HG03571 (cell line): ENCODE measurements around the gene ABRACL.
A peak's percentile ranks its signal among the peaks of the same experiment; 100 is the strongest.
"Not testable (repeated sequence)": the region's sequence is repeated elsewhere in the genome, so short reads cannot be mapped to it uniquely, and the experiment has no call there.

ENCODE experiments used
- ATAC-seq: cut with Tn5 transposase; IDR thresholded peaks from one replicate; pipeline ENCODE4 v1.9.1; 2021; ENCODE audit not compliant: unreplicated experiment

The ABRACL gene, protein sequence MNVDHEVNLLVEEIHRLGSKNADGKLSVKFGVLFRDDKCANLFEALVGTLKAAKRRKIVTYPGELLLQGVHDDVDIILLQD

DNA sequence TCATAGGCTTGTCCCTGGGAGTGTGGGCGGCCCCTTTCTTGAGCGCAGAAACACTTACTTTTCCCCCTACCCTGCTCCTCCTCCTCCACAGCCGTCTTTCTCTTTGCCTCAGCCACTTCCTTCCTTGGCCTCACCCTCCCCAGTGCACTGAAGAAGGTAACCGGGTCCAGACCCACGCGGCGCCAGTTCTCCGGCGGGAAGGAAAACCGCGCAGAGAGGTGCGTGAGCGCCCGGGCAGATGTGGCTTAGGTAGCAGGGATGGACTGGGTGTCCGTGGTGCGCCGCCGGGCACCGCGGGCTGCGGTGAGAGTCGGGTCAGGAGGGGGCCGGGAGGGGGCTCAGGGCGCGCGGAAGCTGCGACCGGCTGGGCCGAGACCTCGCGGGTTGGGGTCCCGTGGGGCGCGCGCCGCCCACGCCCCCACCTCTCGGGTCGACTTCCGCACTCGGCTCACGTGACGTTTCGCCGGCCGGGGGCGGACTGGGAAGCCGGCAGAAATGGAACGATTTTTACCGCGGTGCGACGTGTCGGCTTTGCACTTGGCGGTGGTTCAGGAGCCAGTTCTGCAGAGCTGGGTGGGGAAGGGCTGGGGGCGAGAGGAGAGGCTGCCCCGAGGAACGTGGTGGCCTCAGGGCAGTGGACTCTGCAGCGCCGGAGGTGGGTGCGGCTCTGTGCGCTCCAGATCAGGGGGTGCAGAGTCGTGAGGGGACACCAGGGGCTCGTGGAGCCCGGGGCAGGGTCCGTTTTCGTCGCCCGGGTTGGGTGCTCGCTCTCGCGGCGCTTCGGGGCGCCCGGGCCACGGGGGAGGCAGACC lies at the start of gene ABRACL:
TSS of gene ABRACL (plus strand) at position 88 of the 812 bp plus-strand sequence. CDS start 5,416 bp downstream, outside the sequence.
- ATAC-seq = peak; percentile 57

DNA sequence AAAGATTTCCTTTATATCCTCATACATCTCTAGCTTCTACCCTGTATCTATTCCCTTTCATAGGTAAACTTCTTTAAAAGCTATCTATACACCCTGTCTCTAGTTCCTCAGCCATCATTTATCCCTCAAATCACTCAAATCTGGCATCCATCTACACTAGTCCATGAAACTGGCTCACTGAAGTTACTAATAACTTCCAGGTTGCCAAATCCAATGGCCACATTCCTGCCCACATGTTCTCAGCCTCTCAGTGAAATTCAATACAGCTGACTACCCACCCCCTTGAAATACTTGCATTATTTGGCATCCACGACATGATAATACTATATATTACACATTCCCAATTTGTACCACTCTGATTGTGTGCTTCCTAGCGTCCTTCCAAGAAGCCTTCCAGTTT lies 49.2 kb upstream of the ABRACL start:
- no peak for ATAC-seq

DNA sequence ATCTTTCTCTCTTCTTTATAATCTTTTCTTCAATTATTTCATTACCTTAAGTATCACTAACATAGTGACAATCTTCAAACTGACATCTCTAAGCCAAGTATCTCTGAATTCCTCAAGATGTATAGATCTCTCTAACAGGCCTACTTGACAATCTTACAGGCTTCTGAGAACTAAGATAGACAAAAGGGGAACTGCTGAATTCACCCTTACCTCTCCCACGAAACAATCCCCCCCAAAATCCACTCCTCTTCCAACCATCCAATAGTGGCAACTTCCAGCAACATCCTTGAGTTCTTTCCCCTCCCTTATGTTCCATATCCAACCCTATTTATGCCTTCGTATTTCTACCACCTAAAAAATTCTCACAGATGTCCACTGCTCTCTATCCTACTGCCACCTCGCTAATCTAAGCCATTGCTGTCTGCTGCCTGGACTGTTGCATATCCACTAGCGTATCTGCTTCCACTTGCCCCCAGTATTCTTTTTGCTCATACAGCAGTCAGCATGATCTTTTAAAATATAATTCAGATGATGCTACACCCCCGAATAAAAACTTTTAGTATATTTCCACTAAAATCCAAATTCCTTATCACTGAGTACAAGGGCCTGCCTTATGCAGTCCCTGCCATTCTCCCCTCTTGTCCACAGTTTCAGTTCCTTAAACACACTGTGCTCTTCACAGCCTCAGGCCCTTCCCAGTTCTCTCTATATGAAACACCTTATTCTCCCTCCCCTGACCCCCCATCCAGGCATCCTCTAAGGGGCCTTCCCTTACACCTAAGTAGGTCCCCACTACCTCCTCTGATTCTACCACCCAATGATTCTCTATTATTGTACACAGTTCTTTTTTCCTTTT lies 48.5 kb upstream of the ABRACL start:
- ATAC-seq = no peak

DNA sequence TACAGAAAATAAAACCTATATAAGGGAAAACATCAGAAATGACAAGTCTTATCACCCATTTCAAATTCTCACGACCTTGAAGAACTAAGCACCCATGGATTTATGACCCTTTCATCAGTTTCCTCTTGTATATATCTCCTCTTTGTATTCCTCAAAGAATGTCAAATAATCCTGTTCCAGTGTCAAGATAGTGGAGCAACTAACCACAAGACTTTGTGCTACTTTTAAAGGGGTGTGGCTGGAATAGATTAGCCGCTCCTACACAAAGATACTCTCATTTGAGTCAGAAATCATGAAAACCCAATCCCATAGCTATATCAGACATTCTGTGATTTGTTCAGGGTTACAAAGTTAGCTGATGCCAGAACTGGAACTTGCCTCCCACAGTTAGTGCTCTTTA lies 47.1 kb upstream of the ABRACL start:
- ATAC-seq = no peak

DNA sequence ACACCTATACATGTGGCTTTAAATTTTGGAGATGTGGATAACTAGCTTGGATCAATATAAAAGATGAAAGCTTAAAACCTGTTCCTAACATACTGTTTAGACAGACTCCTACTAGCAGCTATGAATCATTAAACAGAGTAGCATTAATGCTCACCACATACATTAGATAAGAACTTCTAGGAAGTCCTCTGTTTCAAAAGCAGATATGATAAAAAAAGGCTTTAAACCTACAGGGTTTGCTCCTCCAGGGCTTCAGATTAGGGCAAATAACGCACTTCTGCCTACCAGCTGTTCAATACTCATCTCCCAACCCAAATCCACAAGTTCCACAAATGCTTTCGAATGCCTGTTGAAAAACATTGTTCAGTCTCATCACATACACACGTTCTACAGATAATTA lies 42.0 kb upstream of the ABRACL start:
- no peak for ATAC-seq

DNA sequence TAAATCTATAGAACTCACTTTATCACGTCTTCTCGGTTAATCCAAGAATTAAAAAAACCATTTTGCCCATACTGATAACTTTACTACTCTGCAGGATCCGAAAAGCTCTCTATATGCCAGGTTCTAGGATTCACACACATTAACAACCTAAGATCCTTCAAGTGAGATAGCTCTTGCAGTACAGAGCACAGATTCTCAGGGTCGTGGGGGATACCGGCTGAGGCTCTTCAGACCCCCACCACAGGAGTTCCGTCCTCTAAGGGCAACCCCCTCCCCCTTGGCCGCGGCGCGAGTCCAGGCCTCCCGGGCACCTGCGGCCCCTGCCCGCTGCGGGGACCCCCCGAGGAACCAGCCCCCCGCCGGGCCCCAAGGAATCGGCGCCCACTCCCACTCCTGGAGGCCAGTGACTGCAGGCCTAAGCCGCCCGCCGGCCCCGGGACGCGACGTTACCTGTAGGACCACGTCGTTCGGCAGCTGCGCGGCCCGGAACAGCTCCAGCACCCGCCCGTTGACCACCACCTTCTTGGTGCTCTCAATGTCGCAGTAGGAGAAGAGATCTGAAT lies 41.4 kb upstream of the ABRACL start:
- ATAC-seq = no peak

DNA sequence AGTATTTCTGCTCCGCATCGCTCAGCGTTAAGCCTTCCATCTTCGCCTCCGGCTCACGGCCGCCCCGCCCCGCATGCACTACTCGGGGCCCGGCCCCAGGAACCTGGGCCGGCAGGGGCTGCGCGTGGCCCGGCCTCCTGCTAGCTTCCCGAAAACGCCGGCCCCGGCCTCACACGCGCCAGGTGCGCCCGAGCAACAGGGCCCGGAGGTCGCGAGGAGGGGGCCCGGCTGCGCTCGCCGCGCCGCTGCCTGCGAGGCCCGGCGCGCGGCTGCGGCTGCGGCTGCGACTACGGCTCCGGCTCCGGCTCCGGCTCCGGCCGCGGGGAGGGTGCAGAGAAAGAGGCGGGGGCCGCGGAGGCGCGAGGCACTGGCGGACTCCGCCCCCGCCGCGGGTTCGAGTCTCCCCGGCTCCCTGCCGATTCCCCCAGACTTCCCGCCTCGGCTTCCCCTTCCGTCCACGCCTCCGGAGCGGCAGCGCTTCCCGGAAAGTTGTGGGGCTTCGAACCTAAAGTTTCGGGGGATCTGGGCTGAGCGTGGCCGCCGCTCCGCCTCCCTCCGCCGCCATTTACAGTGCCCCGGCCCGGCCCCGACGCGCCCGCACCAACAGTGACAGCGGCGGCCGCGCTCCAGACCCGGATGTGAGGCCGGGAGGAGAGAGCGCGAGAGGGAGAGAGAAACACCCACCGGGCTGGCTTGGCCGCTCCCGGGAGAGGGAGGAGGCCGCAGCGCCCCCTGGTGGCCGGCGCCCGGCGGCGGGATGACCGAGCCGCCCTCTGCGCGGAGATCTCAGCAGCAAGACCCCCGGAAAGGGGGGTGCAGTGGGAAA lies 40.7 kb upstream of the ABRACL start, which contains the start of gene REPS1:
TSS of gene REPS1 (minus strand) at position 611 of the 826 bp plus-strand sequence. CDS start at position 40, 571 bp downstream.
- peak; percentile 93 for ATAC-seq

DNA sequence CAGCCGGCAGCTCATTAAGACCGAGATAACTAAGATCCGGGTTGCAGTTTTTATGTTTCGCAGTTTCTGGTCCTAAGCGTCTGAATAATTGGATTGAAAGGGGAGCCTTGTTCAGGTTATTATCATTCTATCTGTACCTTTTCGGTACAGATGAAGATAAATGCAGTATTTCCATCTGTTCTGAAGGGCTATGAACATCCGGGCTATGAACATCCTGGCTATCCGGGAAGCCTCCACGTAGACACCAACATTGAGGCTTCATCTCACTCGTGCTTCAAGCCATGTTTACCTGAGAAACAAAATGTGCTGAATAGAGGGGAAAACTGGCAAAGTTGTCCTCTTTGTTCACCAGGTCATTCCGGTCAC lies 40.1 kb upstream of the ABRACL start:
- peak; percentile 6 for ATAC-seq

DNA sequence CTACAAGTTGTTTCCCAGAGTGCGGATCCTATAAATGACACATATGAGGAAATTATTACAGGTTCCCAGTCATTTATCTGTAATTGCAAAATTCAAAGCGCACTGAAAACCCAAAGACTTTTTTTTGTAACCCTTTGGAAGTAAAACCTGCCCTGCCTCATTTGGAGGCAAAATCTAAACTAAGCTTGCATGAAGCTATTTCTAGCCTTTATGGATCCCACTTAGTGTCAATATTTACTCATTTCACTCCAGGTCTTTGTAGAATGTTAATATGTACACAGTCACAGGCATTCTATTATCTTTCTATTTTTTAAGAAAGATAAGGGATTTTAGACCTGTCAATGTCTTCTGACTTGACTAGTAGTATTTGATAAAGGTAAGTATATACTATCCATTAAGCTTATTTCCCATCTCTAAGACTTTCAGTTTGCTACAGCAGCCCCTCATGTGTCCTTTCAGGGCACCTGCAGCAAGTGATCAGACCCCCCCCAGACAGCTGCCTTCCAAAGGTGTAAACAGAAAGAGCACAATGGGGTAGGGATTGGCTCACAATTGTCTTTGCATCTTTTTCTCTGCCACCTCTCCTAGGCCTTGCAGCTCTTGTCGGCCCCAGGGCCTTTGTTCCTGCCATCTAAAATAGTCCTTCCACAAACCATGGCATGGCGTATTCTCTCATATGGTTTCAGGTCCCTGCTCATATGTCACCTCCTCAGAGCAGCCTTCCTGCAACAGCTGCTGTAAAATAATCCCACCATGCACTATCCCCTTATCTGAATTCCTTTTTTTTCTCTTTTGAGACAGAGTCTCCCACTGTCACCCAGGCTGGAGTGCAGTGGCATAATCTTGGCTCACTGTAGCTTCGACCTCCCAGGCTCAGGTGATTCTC lies 39.2 kb upstream of the ABRACL start:
- ATAC-seq = no peak

DNA sequence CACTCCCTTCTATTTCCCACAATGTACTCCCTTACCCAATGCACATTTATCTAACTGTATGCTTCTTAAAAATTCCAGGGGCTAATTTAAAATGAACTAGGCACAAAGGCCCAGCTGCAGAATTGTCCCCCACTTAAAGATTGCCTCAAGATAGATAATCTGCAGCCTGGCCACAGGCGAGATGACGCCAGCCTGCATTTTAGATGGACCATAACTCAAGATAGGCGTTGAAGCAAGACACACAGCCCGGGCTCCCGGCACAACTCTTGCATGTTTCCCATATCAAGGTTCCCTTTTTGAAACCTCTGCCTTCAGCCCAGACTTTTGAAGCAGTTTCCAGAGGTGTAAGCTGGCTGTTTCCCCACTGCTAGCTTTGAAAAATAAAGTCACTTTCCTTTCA lies 37.3 kb upstream of the ABRACL start:
- no peak for ATAC-seq

DNA sequence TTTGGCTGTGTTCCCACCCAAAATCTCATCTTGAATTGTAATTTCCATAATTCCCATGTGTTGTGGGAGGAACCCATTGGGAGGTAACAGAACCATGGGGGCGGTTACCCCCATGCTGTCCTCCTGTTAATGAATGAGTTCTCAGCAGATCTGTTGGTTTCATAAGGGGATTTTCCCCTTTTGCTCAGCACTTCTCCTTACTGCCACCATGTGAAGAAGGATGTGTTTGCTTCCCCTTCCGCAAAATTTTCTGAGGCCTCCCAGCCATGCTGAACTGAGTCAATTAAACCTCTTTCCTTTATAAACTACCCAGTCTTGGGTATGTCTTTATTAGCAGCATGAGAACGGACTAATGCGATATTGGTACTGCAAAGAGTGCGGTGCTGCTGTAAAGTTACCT lies 35.6 kb upstream of the ABRACL start:
- ATAC-seq = not testable (repeated sequence)

DNA sequence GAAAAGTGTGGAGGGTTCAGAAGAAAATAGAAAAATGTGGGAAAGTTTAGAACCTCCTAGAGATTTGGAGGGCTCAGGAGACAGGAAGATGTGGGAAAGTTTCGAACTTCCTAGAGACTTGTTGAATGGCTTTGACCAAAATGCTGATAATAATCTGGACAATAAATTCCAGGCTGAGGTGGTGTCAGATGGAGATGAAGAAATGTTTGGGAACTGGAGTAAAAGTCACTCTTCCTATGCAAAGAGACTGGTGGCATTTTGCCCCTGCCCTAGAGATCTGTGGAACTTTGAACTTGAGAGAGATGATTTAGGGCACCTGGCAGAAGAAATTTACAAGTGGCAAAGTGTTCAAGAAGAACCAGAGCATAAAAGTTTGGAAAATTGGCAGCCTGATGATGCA lies 35.1 kb upstream of the ABRACL start:
- ATAC-seq = not testable (repeated sequence)

DNA sequence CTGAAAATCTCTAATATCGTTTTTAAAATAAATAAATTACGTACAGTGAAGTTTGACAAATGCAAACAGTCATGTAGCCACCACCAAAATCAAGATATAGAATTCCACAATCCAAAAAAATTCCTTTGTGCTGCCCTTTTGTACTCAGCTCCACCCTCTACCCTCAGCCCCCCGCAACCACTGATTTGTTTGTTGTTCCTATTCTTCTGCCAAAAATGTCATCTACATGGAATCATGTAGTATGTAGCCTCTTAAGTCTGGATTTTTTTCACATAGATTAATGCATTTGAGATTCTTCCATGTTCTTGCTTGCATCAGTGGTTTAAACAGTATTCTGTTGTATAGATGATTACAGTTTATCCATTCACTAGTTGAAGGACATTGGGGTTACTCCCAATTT lies 32.0 kb upstream of the ABRACL start:
- no peak for ATAC-seq

DNA sequence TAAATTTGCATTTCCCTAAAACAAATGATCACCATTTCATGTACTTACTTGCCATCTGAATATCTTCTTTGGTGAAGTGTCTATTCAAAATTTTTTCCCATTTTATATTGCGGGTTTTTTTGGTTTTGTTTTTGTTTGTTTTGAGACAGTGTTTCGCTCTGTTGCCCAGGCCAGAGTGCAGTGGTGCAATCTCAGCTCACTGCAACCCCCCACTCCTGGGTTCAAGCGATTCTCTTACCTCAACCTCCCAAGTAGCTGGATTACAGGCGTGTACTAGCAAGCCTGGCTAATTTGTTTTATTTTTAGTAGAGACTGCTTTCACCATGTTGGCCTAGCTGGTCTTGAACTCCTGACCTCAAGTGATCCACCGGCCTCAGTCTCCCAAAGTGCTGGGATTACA lies 31.4 kb upstream of the ABRACL start:
- ATAC-seq = no peak

DNA sequence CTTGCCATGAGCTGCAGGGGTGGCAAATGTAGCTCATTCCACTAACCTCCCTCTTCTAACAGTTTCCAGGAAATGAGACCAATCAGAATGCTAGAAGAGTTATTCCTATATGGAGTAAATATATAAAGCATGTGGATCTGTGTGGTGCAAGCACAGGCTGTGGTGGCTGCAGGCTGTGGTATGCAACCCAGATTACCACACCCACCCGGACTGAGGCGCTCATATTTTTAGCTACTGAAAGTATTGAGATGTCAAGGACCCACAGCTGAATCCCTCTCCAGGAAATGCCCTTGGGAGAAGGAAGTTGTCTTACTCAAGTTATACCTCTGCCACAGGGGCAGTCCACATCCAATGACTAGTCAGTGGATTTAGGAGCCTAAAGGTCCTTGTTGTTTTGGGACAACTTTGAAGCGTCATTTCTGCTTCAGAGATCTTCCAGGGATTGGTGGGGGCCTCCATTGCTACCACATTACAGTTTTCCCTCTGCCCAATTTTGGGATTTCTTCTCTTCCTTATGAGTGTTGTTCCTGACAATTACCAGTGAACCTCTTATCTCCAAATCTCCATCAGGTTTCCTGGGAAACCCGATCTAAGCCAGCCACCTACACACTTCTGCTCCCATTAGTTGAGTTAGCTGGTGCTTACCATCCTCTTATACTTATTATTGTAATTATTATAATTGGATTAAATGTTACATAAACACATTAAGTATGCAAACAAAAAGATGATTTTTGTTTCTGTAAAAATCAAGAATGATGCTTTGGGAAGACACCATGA lies 28.4 kb upstream of the ABRACL start:
- no peak for ATAC-seq

DNA sequence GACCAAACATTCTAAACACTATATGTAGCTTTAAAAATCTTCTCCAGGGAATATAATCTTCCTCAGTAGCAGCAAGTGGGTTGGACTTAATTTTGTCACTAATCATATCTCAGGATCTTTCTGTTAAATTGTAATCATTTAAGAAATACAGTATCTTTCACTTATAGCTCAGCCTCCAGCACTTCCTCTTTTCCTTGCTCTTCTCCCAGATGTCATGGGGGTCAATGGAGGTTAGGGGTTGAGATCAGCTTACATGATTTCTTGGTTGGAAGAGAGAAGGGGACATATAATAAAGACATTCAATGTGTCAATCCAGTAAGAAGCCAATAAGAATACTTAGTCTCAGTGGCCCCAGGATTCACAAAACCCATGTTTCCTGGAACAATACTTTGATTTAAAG lies 24.8 kb upstream of the ABRACL start:
- ATAC-seq = no peak

DNA sequence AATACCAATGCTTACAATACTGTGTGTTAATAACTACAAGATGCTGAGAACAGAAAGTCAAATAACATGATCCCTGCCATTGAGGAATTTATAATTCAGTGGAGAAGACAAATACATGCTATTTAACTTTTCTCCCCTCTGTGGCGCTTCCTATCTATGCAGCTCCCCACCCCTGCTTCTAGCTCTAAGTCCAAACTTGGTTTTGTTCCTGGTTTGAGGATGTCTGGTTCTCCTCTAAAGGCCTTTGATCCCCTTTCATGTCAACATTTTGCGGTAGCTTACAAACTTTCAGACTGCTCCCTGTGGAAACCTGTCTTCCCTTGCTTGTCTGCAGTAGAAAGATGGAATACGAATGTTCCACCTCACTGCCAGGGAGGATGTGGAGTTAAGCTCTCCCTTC lies 22.1 kb upstream of the ABRACL start:
- ATAC-seq = no peak

DNA sequence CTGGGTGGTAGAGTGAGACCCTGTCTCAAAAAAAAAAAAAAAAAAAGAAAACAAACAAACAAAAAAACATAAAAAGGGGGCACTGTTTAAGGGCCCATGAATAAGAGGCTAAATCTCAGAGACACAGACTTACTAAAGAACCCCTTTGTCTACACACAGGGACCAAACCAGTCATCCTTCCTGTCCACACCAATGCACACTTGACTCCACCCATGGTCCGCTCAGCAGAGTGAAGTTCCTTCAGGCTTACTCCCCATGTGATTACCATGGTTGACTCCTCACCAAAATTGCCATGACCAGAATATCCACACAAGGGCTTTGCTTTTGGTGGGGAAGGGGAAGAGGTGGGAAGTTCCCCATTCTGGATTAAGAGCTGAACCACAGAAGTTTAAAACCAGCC lies 21.1 kb upstream of the ABRACL start:
- ATAC-seq = no peak

DNA sequence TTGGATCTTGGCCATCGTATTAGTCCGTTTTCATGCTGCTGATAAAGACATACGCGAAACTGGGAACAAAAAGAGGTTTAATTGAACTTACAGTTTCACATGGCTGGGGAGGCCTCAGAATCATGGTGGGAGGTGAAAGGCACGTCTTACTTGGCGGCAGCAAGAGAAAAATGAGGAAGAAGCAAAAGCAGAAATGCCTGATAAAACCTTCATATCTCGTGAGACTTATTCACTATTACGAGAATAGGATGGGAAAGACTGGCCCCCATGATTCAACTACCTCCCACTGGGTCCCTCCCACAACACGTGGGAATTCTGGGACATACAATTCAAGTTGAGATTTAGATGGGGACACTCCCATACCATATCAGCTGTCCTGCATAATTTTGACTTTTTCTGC lies 20.4 kb upstream of the ABRACL start:
- ATAC-seq = no peak
